ENCODE results near the gene OVAAL. TPM values are rescaled to one million over a fixed set of nuclear protein-coding genes. Genes with fewer than 3 reads are reported as not detected.

OVAAL gene
- total RNA-seq, 2 experiments from 2014 or later, result not detected

GRCh38 chr1:180535418-180535999 lies 23.3 kb upstream of the OVAAL start:
- H3K27me3 Mint-ChIP-seq, result peaks cover 2% of the 10 kb centered on the region
- ChIA-PET POLR2A (no interaction called here), CTCF (interaction anchor here (0.7 to 15.4 kb wide), 5 partner anchors 18 to 328 kb away, joined by 3 to 161 read pairs (median 3); no protein-coding TSS in a partner anchor)
- no peak overlapping the region for H3K27ac Mint-ChIP-seq
- no peaks in the 10 kb centered on the region for H3K9me3 Mint-ChIP-seq
- H3K4me1 Mint-ChIP-seq (ENCODE audit: low read depth), result no peaks in the 10 kb centered on the region
- TF ChIP-seq CTCF (IDR thresholded peaks at IDR 0.05), result no peak
- intact Hi-C loops (cut with micrococcal nuclease), result no loop called here
- no peak for DNase-seq
- H3K36me3 Mint-ChIP-seq (ENCODE audit: low read depth), result no peaks in the 10 kb centered on the region
- H3K4me3 Mint-ChIP-seq, result no peak overlapping the region
- ATAC-seq, result no peak

GRCh38 chr1:180536821-180537372 lies 21.9 kb upstream of the OVAAL start:
- CTCF ChIA-PET, result interaction anchor here (5.3 to 15.4 kb wide), 2 partner anchors 21 to 326 kb away, joined by 26 to 161 read pairs; no protein-coding TSS in a partner anchor

GRCh38 chr1:180539136-180539535 lies 19.6 kb upstream of the OVAAL start:
- intact Hi-C loops (cut with micrococcal nuclease), result no loop called here

More at GRCh38 chr1:180536821-180537372, 21.9 kb upstream of the OVAAL start:
- no peak overlapping the region for H3K4me3 Mint-ChIP-seq
- ATAC-seq, result no peak
- no peak for TF ChIP-seq CTCF (IDR thresholded peaks at IDR 0.05)
- no peaks in the 10 kb centered on the region for H3K4me1 Mint-ChIP-seq (ENCODE audit: low read depth)
- no peaks in the 10 kb centered on the region for H3K36me3 Mint-ChIP-seq (ENCODE audit: low read depth)
- DNase-seq, result no peak
- H3K27me3 Mint-ChIP-seq, result peaks cover 2% of the 10 kb centered on the region
- H3K27ac Mint-ChIP-seq, result no peak overlapping the region
- no peaks in the 10 kb centered on the region for H3K9me3 Mint-ChIP-seq
- POLR2A ChIA-PET, result no interaction called here
- intact Hi-C loops (cut with micrococcal nuclease), result no loop called here

GRCh38 chr1:180540697-180541594 lies 17.8 kb upstream of the OVAAL start:
- Mint-ChIP-seq H3K4me3 (no peak overlapping the region), H3K4me1 (ENCODE audit: low read depth) (no peaks in the 10 kb centered on the region), H3K9me3 (no peaks in the 10 kb centered on the region), H3K36me3 (ENCODE audit: low read depth) (no peaks in the 10 kb centered on the region), H3K27ac (no peak overlapping the region), H3K27me3 (peaks cover 2% of the 10 kb centered on the region)
- DNase-seq, result no peak
- no peak for TF ChIP-seq CTCF (IDR thresholded peaks at IDR 0.05)
- ChIA-PET POLR2A (no interaction called here), CTCF (interaction anchor here (5.3 to 15.4 kb wide), 2 partner anchors 25 to 322 kb away, joined by 26 to 161 read pairs; no protein-coding TSS in a partner anchor)
- no peak for ATAC-seq
- intact Hi-C loops (cut with micrococcal nuclease), result no loop called here

More at GRCh38 chr1:180539136-180539535, 19.6 kb upstream of the OVAAL start:
- Mint-ChIP-seq H3K27me3 (peaks cover 2% of the 10 kb centered on the region), H3K27ac (no peak overlapping the region), H3K36me3 (ENCODE audit: low read depth) (no peaks in the 10 kb centered on the region), H3K9me3 (no peaks in the 10 kb centered on the region), H3K4me1 (ENCODE audit: low read depth) (no peaks in the 10 kb centered on the region), H3K4me3 (no peak overlapping the region)
- ATAC-seq (no peak), DNase-seq (no peak)
- ChIA-PET POLR2A (interaction anchor here (0.6 kb wide), 1 partner anchor 591 kb away, joined by 3 read pairs; no protein-coding TSS in a partner anchor), CTCF (interaction anchor here (0.8 to 15.4 kb wide), 5 partner anchors 9 to 324 kb away, joined by 3 to 161 read pairs (median 3); no protein-coding TSS in a partner anchor)
- TF ChIP-seq CTCF (IDR thresholded peaks at IDR 0.05), result no peak

Measured in activated CD8-positive, alpha-beta T cell treated with anti-CD3 and anti-CD28 coated beads for 36 hours (primary cell).